HFFc6 (cell line): ENCODE results near the gene ARVCF. TPM values are rescaled to one million over a fixed set of nuclear protein-coding genes. Genes with fewer than 3 reads are reported as not detected.

Experiments used
- DNase-seq: peaks from one replicate; pipeline ENCODE4 v3.0.0-alpha.2; 2018
- H3K27ac Mint-ChIP-seq: 2 replicates; pipeline ENCODE4 v1.8.0; 2020; ENCODE audit warnings: mild to moderate bottlenecking, mixed read lengths
- H3K27me3 Mint-ChIP-seq: 2 replicates; pipeline ENCODE4 v1.8.0; 2021; ENCODE audit warnings: mild to moderate bottlenecking, moderate library complexity, mixed read lengths; ENCODE audit not compliant: insufficient read depth
- H3K36me3 Mint-ChIP-seq: 2 replicates; pipeline ENCODE4 v1.8.0; 2021; ENCODE audit warnings: low read depth, mixed read lengths
- H3K4me1 Mint-ChIP-seq: 2 replicates; pipeline ENCODE4 v1.8.0; 2020; ENCODE audit warnings: low read depth, mixed read lengths
- H3K4me3 Mint-ChIP-seq: 2 replicates; pipeline ENCODE4 v1.8.0; 2020; ENCODE audit warnings: mild to moderate bottlenecking, moderate library complexity, mixed read lengths
- H3K9me3 Mint-ChIP-seq: 2 replicates; pipeline ENCODE4 v1.8.0; 2020; ENCODE audit warnings: mild to moderate bottlenecking, mixed read lengths
- CTCF ChIP-seq: fragments of 200-600 bp; sonication (generic); IDR thresholded peaks from 2 replicates; pipeline ENCODE4 v1.5.0; 2021; ENCODE audit warnings: antibody characterized with exemption, mild to moderate bottlenecking
- total RNA-seq, 6 experiments: library from RNA; stranded (reverse); fragmentation: NEBNext Ultra II Directional; extraction: Animal tissue kit (Norgen Biotek cat#: 25700); gene quantifications; 2 replicates in 1 of 6; 3 replicates in 5 of 6; pipeline ENCODE4 v1.2.3, GENCODE V29; 2021

Gene ARVCF
- total RNA-seq, 6 experiments from 2014 or later = 1.5 to 3.3 (median 2.0) TPM

- Mint-ChIP-seq H3K27ac (no peak overlapping the region), H3K4me3 (no peak overlapping the region), H3K27me3 (peaks cover 6% of the 10 kb centered on the region), H3K4me1 (no peaks in the 10 kb centered on the region), H3K9me3 (peaks cover 3% of the 10 kb centered on the region), H3K36me3 (no peaks in the 10 kb centered on the region; the same call in 1 of the 2 replicates)
- no peak for DNase-seq
- TF ChIP-seq CTCF = no peak
These were observed 6.9 kb downstream of the ARVCF start for GRCh38 chr22:20009582-20010306.

DNA sequence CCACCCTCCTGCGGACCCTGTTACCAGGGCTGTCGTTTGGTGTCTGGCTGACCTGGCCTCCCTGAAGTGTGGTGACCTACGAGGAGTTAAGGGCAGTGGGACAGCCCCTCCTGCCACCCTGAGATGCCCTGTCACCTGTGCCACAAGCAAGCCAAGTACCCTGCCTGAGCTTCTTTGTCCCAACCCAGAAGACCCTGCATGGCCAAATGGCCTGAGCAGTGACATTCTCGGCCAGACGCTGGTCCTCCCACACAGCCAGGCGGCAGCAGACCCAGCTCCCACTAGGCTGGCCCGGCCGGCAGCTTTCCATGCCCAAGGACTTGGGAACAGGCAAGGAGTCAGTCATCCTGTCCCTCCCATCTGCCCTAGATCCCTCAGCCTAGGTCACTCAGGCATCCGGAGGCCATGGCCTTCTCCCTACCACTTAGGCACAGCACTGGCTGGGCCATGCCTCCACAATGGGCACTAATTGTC lies 7.6 kb downstream of the ARVCF start:
- peaks cover 6% of the 10 kb centered on the region for H3K36me3 Mint-ChIP-seq

GRCh38 chr22:20008221-20008995 lies 8.2 kb downstream of the ARVCF start:
- Mint-ChIP-seq H3K27me3 (peaks cover 9% of the 10 kb centered on the region), H3K27ac (no peak overlapping the region), H3K4me1 (no peaks in the 10 kb centered on the region), H3K9me3 (peaks cover 16% of the 10 kb centered on the region), H3K4me3 (no peak overlapping the region), H3K36me3 (peaks cover 11% of the 10 kb centered on the region)
- no peak for DNase-seq
- TF ChIP-seq CTCF = no peak

More for the DNA sequence above, 7.6 kb downstream of the ARVCF start:
- no peak for DNase-seq
- no peaks in the 10 kb centered on the region for H3K4me1 Mint-ChIP-seq
- H3K27ac Mint-ChIP-seq = no peak overlapping the region
- peaks cover 9% of the 10 kb centered on the region for H3K27me3 Mint-ChIP-seq
- H3K4me3 Mint-ChIP-seq = no peak overlapping the region
- peaks cover 10% of the 10 kb centered on the region for H3K9me3 Mint-ChIP-seq
- TF ChIP-seq CTCF = no peak

DNA sequence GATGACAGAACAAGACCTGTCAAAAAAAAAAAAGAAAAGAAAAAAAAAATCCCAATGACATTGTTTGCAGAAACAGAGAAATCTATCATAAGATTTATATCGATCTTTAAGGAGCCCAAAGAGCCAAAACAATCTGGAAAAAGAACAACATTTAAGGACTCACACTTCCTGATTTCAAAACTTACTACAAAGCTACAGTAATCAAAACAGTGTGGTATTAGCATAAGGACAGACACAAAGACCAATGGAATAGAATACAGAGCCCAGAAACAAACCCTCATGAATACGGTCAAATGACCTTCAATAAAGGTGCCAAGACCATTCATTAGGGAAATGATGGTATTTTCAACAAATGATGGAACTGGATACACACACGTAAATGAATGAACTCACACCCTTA lies 12.2 kb downstream of the ARVCF start:
- no peak for DNase-seq
- Mint-ChIP-seq H3K4me3 (no peak overlapping the region), H3K36me3 (peaks cover 18% of the 10 kb centered on the region), H3K9me3 (peaks cover 24% of the 10 kb centered on the region), H3K4me1 (no peaks in the 10 kb centered on the region), H3K27ac (no peak overlapping the region), H3K27me3 (peaks cover 21% of the 10 kb centered on the region)
- no peak for TF ChIP-seq CTCF

DNA sequence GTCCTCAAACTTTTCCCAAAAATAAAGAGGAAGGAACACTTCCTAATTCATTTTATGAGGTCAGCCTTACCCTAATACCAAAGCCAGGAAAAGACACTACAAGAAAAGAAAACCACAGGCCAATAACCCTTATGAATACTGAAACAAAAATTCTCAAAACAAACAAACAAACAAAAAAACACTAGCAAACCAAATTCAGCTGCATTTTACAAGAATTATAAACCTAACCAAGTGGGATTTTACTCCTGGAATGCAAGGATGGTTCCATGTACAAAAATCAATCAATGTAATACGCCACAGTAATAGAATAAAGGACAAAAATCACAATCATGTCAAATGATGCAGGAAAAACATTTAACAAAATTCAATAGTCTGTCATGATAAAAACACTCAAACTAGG lies 13.3 kb downstream of the ARVCF start:
- no peak for DNase-seq
- H3K27me3 Mint-ChIP-seq = peaks cover 21% of the 10 kb centered on the region
- peaks cover 24% of the 10 kb centered on the region for H3K9me3 Mint-ChIP-seq
- no peak overlapping the region for H3K4me3 Mint-ChIP-seq
- TF ChIP-seq CTCF = no peak
- H3K4me1 Mint-ChIP-seq = no peaks in the 10 kb centered on the region
- no peak overlapping the region for H3K27ac Mint-ChIP-seq
- H3K36me3 Mint-ChIP-seq = peaks cover 18% of the 10 kb centered on the region
